GM12873 (cell line): ENCODE results near the gene AR.

Experiments used
- CTCF ChIP-seq: IDR thresholded peaks from 2 replicates; pipeline ENCODE4 v1.5.1; 2012; ENCODE audit warnings: low read depth, mild to moderate bottlenecking, moderate library complexity, low read length, control low read depth; ENCODE audit not compliant: insufficient read depth; ENCODE audit errors: missing control alignments

AR gene

DNA sequence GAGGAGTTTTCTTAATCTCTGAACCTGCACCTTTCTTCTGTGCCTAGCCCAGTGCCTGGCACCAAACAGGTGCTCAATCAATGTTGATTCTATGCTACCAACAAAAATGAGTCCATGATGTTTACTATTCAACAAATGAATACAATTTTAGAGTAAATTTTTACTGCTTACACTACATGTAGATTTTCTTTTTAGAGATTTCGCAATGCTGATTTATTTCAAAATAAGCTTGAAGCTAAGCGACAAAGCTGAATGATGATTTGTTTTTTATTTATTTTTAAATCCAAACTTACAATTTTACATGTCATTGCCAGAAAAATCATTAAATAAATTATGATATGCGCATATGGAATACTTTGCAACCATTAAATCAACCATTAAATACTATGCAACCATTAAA lies 55.7 kb downstream of the AR start:
- no peak for TF ChIP-seq CTCF

- TF ChIP-seq CTCF: no peak
Observed at GRCh38 chrX:67601771-67602170, 58.0 kb downstream of the AR start.

- no peak for TF ChIP-seq CTCF
Observed at GRCh38 chrX:67604979-67605703, 61.3 kb downstream of the AR start.

DNA sequence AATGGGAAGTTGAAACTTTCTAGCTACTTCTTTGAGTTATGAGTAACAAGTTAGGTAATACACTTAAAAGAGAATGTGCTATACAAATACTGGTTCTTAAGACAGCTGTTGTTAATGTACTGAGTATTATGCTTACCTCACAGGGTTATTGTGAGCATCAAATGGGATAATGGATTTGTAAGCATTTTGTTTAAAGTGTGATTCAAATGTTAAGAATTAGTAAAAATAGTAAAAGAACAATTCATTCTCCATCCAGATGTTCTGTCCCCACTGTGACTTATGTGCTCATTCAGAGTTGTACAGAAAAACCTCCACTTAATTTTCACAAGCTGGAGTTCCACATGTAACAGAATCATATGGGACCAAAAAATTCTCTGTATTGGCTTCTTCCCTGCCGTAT lies 63.6 kb downstream of the AR start:
- TF ChIP-seq CTCF: no peak

GRCh38 chrX:67610282-67610681 lies 66.5 kb downstream of the AR start:
- no peak for TF ChIP-seq CTCF

GRCh38 chrX:67612231-67612630 lies 68.4 kb downstream of the AR start:
- no peak for TF ChIP-seq CTCF

DNA sequence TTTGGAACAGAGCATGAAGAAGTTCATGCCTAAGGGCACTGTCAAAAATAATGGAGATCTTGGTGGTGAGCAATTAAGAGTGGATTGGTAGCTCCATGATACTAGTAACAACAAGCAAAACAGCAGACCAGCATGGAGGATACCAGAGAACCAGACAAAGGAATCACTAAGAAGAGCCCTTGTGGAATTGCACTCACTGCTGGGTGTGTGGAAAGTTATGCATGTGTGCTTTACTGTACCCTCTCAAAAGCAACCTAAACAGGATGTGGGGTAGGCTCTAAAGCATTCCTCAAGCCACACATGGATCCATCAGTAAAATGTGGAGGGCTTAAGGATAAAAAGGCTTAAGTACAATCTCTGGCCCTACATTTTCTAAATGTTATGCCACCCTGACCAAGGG lies 69.5 kb downstream of the AR start:
- TF ChIP-seq CTCF: no peak

DNA sequence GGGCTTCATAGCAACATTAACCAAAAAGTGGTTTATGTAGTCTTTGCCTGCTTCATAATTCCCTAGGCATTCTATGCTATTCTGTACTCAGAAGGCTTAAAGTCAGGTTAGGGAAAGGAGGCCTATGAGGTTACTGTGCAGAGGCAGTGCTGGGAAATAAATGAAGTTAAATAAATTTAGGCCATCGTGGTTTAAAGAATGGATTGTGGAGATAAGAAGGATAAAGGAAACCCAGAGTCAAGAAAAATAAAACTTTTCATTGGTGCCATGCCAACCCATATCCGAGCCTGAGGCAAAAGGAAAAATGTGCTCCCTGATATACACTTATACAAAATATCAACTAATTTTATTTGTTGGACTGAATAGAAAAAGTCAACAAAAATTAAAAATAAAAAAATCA lies 70.2 kb downstream of the AR start:
- no peak for TF ChIP-seq CTCF
